GM12864 (cell line): ENCODE measurements around the gene PDXDC1.
"Not testable (repeated sequence)": the region's sequence is repeated elsewhere in the genome, so short reads cannot be mapped to it uniquely, and the experiment has no call there.

Experiments
- DNase-seq: peaks from one replicate; pipeline ENCODE4 v3.0.0-alpha.2; 2011; ENCODE audit warnings: low read depth
- H3K4me3 ChIP-seq: 2 replicates; pipeline ENCODE4 v1.5.1; 2011; ENCODE audit warnings: mild to moderate bottlenecking, low read depth, low read length, control low read depth
- CTCF ChIP-seq: IDR thresholded peaks from 2 replicates; pipeline ENCODE4 v1.5.1; 2011; ENCODE audit warnings: low read depth, mild to moderate bottlenecking, moderate library complexity, low read length, control low read depth, inconsistent platforms; ENCODE audit errors: missing control alignments

The PDXDC1 gene

GRCh38 chr16:15021429-15021828 is 46.6 kb downstream of the PDXDC1 start:
- DNase-seq, H3K4me3 ChIP-seq: not testable (repeated sequence)

- H3K4me3 ChIP-seq = not testable (repeated sequence)
- peak; percentile 64 for TF ChIP-seq CTCF
- peak; percentile 26 for DNase-seq
Measured at GRCh38 chr16:15022194-15022593, 47.4 kb downstream of the PDXDC1 start.

GRCh38 chr16:15023381-15024077 is 48.7 kb downstream of the PDXDC1 start:
- DNase-seq, H3K4me3 ChIP-seq: not testable (repeated sequence)

- H3K4me3 ChIP-seq, DNase-seq: not testable (repeated sequence)
Measured at GRCh38 chr16:15024858-15025199, 50.0 kb downstream of the PDXDC1 start.

- not testable (repeated sequence) for H3K4me3 ChIP-seq, DNase-seq
Measured at GRCh38 chr16:15025234-15025951, 50.6 kb downstream of the PDXDC1 start.

GRCh38 chr16:15027051-15027450 is 52.2 kb downstream of the PDXDC1 start:
- DNase-seq, H3K4me3 ChIP-seq: not testable (repeated sequence)

GRCh38 chr16:15027503-15028344 is 52.9 kb downstream of the PDXDC1 start:
- not testable (repeated sequence) for DNase-seq

GRCh38 chr16:15028345-15028715 is 53.5 kb downstream of the PDXDC1 start:
- DNase-seq, H3K4me3 ChIP-seq: not testable (repeated sequence)

More at GRCh38 chr16:15027503-15028344, 52.9 kb downstream of the PDXDC1 start:
- not testable (repeated sequence) for H3K4me3 ChIP-seq

- not testable (repeated sequence) for DNase-seq, H3K4me3 ChIP-seq
Measured at GRCh38 chr16:15028801-15029698, 54.2 kb downstream of the PDXDC1 start.

- not testable (repeated sequence) for H3K4me3 ChIP-seq, DNase-seq
Measured at GRCh38 chr16:15029749-15030148, 54.9 kb downstream of the PDXDC1 start.

- DNase-seq = no peak
- no peak overlapping the region for H3K4me3 ChIP-seq
Measured at GRCh38 chr16:15031179-15031578, 56.4 kb downstream of the PDXDC1 start.

More at GRCh38 chr16:15031179-15031578, 56.4 kb downstream of the PDXDC1 start:
- TF ChIP-seq CTCF = no peak
